ENCODE results near the gene PEX7.

PEX7 gene

GRCh38 chr6:136889271-136890193 lies 67.1 kb downstream of the PEX7 start:
- TF ChIP-seq RAD21 (IDR thresholded peaks at IDR 0.05; ENCODE audit: low read depth): no peak
- TF ChIP-seq FOXM1 (IDR thresholded peaks at IDR 0.05; ENCODE audit: borderline replicate concordance, low read depth): no peak
- no peak for TF ChIP-seq TAF1 (IDR thresholded peaks at IDR 0.05; ENCODE audit: low read depth)
- TF ChIP-seq TEAD4 (IDR thresholded peaks at IDR 0.05): no peak
- no peak for TF ChIP-seq YY1 (IDR thresholded peaks at IDR 0.05; ENCODE audit: low read depth)
- TF ChIP-seq USF1 (IDR thresholded peaks at IDR 0.05): no peak
- TF ChIP-seq EP300 (IDR thresholded peaks at IDR 0.05; ENCODE audit: borderline replicate concordance): no peak
- no peak for TF ChIP-seq CREB1 (IDR thresholded peaks at IDR 0.05; ENCODE audit: low read depth)
- no peak for TF ChIP-seq ZBTB7A (IDR thresholded peaks at IDR 0.05; ENCODE audit: low read depth)
- TF ChIP-seq EGR1 (IDR thresholded peaks at IDR 0.05): no peak
- no peak for TF ChIP-seq MAX (IDR thresholded peaks at IDR 0.05)

GRCh38 chr6:136890194-136890839 lies 67.9 kb downstream of the PEX7 start:
- TF ChIP-seq EGR1 (IDR thresholded peaks at IDR 0.05) (no peak), CREB1 (IDR thresholded peaks at IDR 0.05; ENCODE audit: low read depth) (no peak), EP300 (IDR thresholded peaks at IDR 0.05; ENCODE audit: borderline replicate concordance) (no peak), MAX (IDR thresholded peaks at IDR 0.05) (no peak), TEAD4 (IDR thresholded peaks at IDR 0.05) (no peak), TAF1 (IDR thresholded peaks at IDR 0.05; ENCODE audit: low read depth) (no peak), YY1 (IDR thresholded peaks at IDR 0.05; ENCODE audit: low read depth) (no peak), RAD21 (IDR thresholded peaks at IDR 0.05; ENCODE audit: low read depth) (no peak), TCF12 (IDR thresholded peaks at IDR 0.05; ENCODE audit: low read depth) (no peak), FOXM1 (IDR thresholded peaks at IDR 0.05; ENCODE audit: borderline replicate concordance, low read depth) (no peak), ZBTB7A (IDR thresholded peaks at IDR 0.05; ENCODE audit: low read depth) (no peak), USF1 (IDR thresholded peaks at IDR 0.05) (no peak), REST (IDR thresholded peaks at IDR 0.05; ENCODE audit: low read depth) (no peak), NFIC (IDR thresholded peaks at IDR 0.05) (no peak), CEBPB (IDR thresholded peaks at IDR 0.05) (no peak)

GRCh38 chr6:136890986-136891385 lies 68.6 kb downstream of the PEX7 start:
- TF ChIP-seq REST (IDR thresholded peaks at IDR 0.05; ENCODE audit: low read depth): no peak
- no peak for TF ChIP-seq TCF12 (IDR thresholded peaks at IDR 0.05; ENCODE audit: low read depth)
- no peak for TF ChIP-seq YY1 (IDR thresholded peaks at IDR 0.05; ENCODE audit: low read depth)
- TF ChIP-seq ZBTB7A (IDR thresholded peaks at IDR 0.05; ENCODE audit: low read depth): no peak
- no peak for TF ChIP-seq CEBPB (IDR thresholded peaks at IDR 0.05)
- no peak for TF ChIP-seq TAF1 (IDR thresholded peaks at IDR 0.05; ENCODE audit: low read depth)
- TF ChIP-seq NFIC (IDR thresholded peaks at IDR 0.05): no peak
- TF ChIP-seq RAD21 (IDR thresholded peaks at IDR 0.05; ENCODE audit: low read depth): no peak
- no peak for TF ChIP-seq EP300 (IDR thresholded peaks at IDR 0.05; ENCODE audit: borderline replicate concordance)

- TF ChIP-seq USF1 (IDR thresholded peaks at IDR 0.05) (no peak), RAD21 (IDR thresholded peaks at IDR 0.05; ENCODE audit: low read depth) (no peak), ZBTB7A (IDR thresholded peaks at IDR 0.05; ENCODE audit: low read depth) (no peak), TCF12 (IDR thresholded peaks at IDR 0.05; ENCODE audit: low read depth) (no peak)
Measured at GRCh38 chr6:136893187-136893586, 70.8 kb downstream of the PEX7 start.

- TF ChIP-seq MAX (IDR thresholded peaks at IDR 0.05): no peak
- no peak for TF ChIP-seq CREB1 (IDR thresholded peaks at IDR 0.05; ENCODE audit: low read depth)
- TF ChIP-seq USF1 (IDR thresholded peaks at IDR 0.05): no peak
- TF ChIP-seq CEBPB (IDR thresholded peaks at IDR 0.05): no peak
- no peak for TF ChIP-seq TAF1 (IDR thresholded peaks at IDR 0.05; ENCODE audit: low read depth)
- TF ChIP-seq REST (IDR thresholded peaks at IDR 0.05; ENCODE audit: low read depth): no peak
Measured at GRCh38 chr6:136895901-136896300, 73.5 kb downstream of the PEX7 start.
